Lower lobe of right lung (tissue), 2 donors: Measurements from ENCODE around the gene DDHD1. TPM values are rescaled to one million over a fixed set of nuclear protein-coding genes. Genes with fewer than 3 reads are reported as not detected.

Experiments used
- ATAC-seq, 2 donors: fragments of 200-7000 bp; cut with Tn5 transposase; one replicate each; pipeline ENCODE4 v1.9.1; 2020 to 2022; ENCODE audit warnings: mild to moderate bottlenecking in 2 of 2, moderate library complexity in 2 of 2
- DNase-seq: peaks from one replicate; pipeline ENCODE4 v3.0.0-alpha.2; 2020
- H3K27ac ChIP-seq: fragments of 200-600 bp; one replicate; pipeline ENCODE4 v1.8.0; 2022
- H3K27me3 ChIP-seq: fragments of 200-600 bp; one replicate; pipeline ENCODE4 v1.8.0; 2022; ENCODE audit warnings: low read depth
- H3K36me3 ChIP-seq: fragments of 200-600 bp; one replicate; pipeline ENCODE4 v1.8.0; 2022; ENCODE audit warnings: mild to moderate bottlenecking
- H3K4me1 ChIP-seq: fragments of 200-600 bp; one replicate; pipeline ENCODE4 v1.8.0; 2022
- H3K4me3 ChIP-seq: fragments of 200-600 bp; one replicate; pipeline ENCODE4 v1.8.0; 2022; ENCODE audit warnings: mild to moderate bottlenecking
- H3K9me3 ChIP-seq: fragments of 200-600 bp; one replicate; pipeline ENCODE4 v1.8.0; 2022
- CTCF ChIP-seq: fragments of 200-600 bp; IDR thresholded peaks from one replicate; pipeline ENCODE4 v1.8.0; 2022; ENCODE audit warnings: antibody characterized with exemption, mild to moderate bottlenecking
- intact Hi-C: fragments of 100-400 bp; cut with DNase I; formaldehyde crosslinking; loops from one replicate; pipeline ENCODE4 v1.11.0; 2022
- total RNA-seq: library from RNA; stranded (reverse); fragmentation: NEBNext Ultra II Directional; extraction: Animal tissue kit (Norgen Biotek cat#: 25700); gene quantifications from one replicate; pipeline ENCODE4 v1.2.1, GENCODE V29; 2021
- donor health status: DM: no; HTN: yes; CAD: no; lungs with severe emphysema.

DDHD1 gene
- total RNA-seq, 1 donor from 2014 or later: 32.6 TPM

- TF ChIP-seq CTCF: no peak
- intact Hi-C loops: no loop called here
- DNase-seq (no peak), ATAC-seq (no peak)
- no peaks in the 10 kb centered on the region for H3K9me3 ChIP-seq
- H3K4me1 ChIP-seq: peaks cover 30% of the 10 kb centered on the region
- no peaks in the 10 kb centered on the region for H3K36me3 ChIP-seq
- H3K27ac ChIP-seq: no peak overlapping the region
- H3K4me3 ChIP-seq: no peak overlapping the region
- no peaks in the 10 kb centered on the region for H3K27me3 ChIP-seq
Measured at GRCh38 chr14:53035336-53036210, 117.5 kb downstream of the DDHD1 start.

GRCh38 chr14:53034688-53035230, 118.4 kb downstream of the DDHD1 start:
- ATAC-seq (no peak), DNase-seq (no peak)
- H3K9me3 ChIP-seq: no peaks in the 10 kb centered on the region
- no peaks in the 10 kb centered on the region for H3K27me3 ChIP-seq
- no peaks in the 10 kb centered on the region for H3K36me3 ChIP-seq
- no peak overlapping the region for H3K4me3 ChIP-seq
- H3K27ac ChIP-seq: no peak overlapping the region
- no peak for TF ChIP-seq CTCF
- intact Hi-C loops: no loop called here
- peaks cover 30% of the 10 kb centered on the region for H3K4me1 ChIP-seq

GRCh38 chr14:53034036-53034435, 119.1 kb downstream of the DDHD1 start:
- no peak for ATAC-seq
- no peaks in the 10 kb centered on the region for H3K9me3 ChIP-seq
- no peak for TF ChIP-seq CTCF
- no peak overlapping the region for H3K4me3 ChIP-seq
- intact Hi-C loops: no loop called here
- no peak for DNase-seq
- H3K27me3 ChIP-seq: no peaks in the 10 kb centered on the region
- peaks cover 30% of the 10 kb centered on the region for H3K4me1 ChIP-seq
- H3K36me3 ChIP-seq: no peaks in the 10 kb centered on the region
- no peak overlapping the region for H3K27ac ChIP-seq

DNA sequence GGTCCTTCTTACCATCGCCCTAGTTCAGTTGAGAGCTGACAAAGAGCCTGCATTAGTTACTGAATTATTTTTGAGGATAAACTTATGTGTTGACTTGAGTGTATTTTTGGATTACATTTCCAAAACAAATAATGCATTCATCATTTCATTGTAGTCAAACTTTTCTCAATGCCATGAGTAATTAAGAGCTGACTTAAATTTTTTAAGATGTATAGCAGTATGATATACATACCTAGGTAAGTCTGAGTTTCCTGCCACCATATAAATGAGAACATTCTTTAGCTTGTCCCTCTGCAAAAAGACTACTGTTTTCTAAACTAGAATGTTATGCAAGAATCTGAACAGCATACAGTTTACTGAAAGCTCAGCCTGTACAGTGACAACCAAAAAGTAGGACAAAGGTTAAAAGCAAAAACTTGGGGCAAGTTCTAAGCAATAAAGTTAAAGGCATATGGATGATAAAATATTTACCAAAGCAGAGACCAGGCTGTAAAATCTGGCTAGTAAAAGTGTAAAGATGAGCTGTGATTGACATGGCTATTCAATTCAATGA, 120.2 kb downstream of the DDHD1 start:
- Histone ChIP-seq H3K36me3 (no peaks in the 10 kb centered on the region), H3K4me3 (no peak overlapping the region), H3K4me1 (peaks cover 30% of the 10 kb centered on the region), H3K9me3 (no peaks in the 10 kb centered on the region), H3K27me3 (no peaks in the 10 kb centered on the region), H3K27ac (peak overlapping the region; percentile 18)
- DNase-seq (no peak), ATAC-seq (no peak)
- TF ChIP-seq CTCF: no peak
- intact Hi-C loops: no loop called here

DNA sequence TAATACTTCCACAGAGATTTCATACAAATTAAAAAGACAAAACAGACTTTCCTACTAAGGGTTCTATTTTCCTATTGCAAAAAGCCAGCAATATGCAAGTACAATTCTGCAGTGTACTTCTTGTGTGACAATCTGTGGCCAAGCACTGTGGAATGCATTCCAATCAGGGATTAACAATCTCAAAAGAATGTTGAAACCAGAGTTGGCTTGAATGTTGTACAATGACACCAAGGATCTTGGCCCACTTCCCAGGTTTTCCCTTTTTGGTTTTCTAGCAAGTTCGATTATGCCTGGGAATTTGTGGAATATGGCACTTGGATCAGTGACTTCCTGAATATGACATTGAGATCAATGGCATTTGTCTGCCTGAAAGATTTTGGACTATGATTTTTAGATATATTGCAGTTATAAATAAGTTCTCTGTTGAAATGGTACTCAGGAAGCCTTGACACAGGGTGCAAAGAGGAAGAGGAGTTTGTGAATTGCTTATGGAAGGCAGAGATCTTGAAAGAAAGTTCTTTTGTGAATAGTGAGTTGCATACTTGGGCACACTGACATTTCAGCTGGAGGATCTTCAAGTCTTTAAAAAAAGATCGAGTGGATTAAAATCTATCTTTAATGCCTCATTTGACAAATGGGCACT, 120.8 kb downstream of the DDHD1 start:
- intact Hi-C loops: no loop called here
- no peak for TF ChIP-seq CTCF
- H3K4me3 ChIP-seq: no peak overlapping the region
- H3K27ac ChIP-seq: no peak overlapping the region
- H3K9me3 ChIP-seq: no peaks in the 10 kb centered on the region
- H3K27me3 ChIP-seq: no peaks in the 10 kb centered on the region
- peak; percentile 55 to 67 for ATAC-seq
- H3K4me1 ChIP-seq: peaks cover 30% of the 10 kb centered on the region
- H3K36me3 ChIP-seq: no peaks in the 10 kb centered on the region
- no peak for DNase-seq
